GM12891 (cell line): ENCODE results near the gene BCAS1.

ENCODE experiments used
- DNase-seq: peaks from one replicate; pipeline ENCODE4 v3.0.0; 2011; ENCODE audit warnings: low spot score; ENCODE audit not compliant: insufficient read length
- FAIRE-seq: peaks from 2 replicates; lab custom pipeline; 2011; peaks lifted over from hg19 to GRCh38; lab: Jason Lieb, UNC
- PAX5 ChIP-seq: IDR thresholded peaks from 2 replicates; pipeline ENCODE4 v1.6.1; 2011; ENCODE audit warnings: low read length, moderate library complexity, mild to moderate bottlenecking; ENCODE audit not compliant: insufficient read depth, severe bottlenecking
- POLR2A ChIP-seq: IDR thresholded peaks from 2 replicates; pipeline ENCODE4 v1.6.1; 2011; ENCODE audit warnings: low read depth, low read length, control low read depth
- POLR2AphosphoS5 ChIP-seq: IDR thresholded peaks from 2 replicates; pipeline ENCODE4 v1.6.1; 2011; ENCODE audit warnings: low read depth, low read length, control low read depth
- POU2F2 ChIP-seq: IDR thresholded peaks from 2 replicates; pipeline ENCODE4 v1.6.1; 2011; ENCODE audit warnings: low read depth, mild to moderate bottlenecking, control low read depth, low read length, moderate library complexity
- SPI1 ChIP-seq: IDR thresholded peaks from 2 replicates; pipeline ENCODE4 v1.6.1; 2011; ENCODE audit warnings: low read depth, low read length, control low read depth
- TAF1 ChIP-seq: IDR thresholded peaks from 2 replicates; pipeline ENCODE4 v1.6.1; 2011; ENCODE audit warnings: low read depth, low read length, control low read depth

The BCAS1 gene

DNA sequence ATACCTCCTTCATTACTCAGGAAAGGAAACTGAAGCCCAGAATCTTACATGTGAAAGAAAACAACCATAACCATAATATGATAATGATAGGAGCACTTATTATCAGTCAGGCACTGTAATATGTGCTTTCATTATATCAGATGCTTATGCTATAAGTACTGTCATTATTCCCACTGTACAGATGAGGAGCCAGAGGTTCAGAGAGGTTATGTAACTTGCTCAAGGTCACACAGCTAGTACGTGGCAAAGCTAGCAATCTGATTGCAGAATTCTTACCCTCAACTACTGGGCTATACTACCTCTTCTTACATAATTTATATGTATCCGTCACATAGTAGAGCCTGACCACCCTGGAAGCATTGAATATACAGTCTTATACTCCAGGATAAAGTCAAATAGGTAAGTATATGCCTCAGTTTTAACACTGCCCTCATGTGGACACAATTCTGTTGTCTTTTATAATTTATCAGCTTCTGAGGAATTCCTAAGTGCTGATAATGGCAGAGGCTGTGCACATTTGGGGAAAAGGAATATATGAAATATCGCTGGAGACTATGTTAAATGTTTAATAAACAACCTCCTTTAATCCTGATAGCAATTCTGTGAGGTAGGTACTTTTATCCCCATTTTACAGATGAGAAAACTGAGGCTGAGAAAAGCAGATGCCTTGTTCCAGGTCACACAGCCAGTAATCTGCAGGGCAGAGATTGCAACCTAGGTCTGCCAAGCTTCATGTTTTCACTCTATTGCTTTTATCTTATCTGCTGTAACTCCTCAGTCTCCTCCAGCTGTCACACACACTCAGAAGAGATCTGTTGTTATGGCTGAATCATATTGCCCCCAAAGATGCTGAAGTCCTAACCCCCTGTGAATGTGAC is 13.4 kb downstream of the BCAS1 start:
- DNase-seq (no peak), FAIRE-seq (no peak)
- TF ChIP-seq POLR2AphosphoS5, result no peak

DNA sequence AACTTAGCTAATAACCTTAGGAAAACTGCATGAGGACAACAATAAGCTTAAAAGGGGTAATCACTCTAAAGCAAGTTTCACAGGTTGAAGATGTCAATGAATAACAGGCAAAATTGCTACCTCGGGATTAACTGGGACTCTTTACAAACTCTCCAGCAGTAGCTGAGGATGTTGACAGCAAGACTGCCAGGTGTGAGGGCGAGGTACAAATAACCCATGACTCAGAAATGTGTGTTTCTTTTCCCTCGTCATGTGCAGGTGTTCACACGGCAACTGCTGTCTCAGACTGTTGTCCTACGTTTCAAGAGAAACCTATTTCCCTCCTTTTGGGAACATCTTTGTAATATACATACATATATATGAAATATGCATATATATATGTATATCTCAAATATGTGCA is 15.9 kb downstream of the BCAS1 start:
- TF ChIP-seq POLR2A (no peak), POU2F2 (no peak), TAF1 (no peak), SPI1 (no peak), PAX5 (no peak), POLR2AphosphoS5 (no peak)
- FAIRE-seq, result no peak
- no peak for DNase-seq

DNA sequence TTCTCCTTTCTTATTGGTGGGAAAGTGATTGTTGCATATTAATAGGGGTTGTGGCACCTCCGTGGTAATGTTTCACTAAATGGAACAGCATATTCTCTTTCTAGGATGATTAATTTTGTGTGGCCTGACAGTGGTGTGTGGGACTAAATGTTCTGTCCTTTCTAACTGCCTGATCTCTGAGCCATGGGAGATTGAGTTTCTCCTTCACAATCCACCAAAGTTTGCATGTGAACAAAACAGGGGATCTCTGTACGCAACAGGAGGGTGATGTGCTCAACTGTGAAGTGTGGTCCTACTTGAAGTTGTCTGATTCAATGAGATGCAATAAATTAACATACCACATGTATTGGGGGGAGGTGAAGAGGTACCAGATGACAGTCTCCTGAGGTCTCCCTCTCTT is 19.3 kb downstream of the BCAS1 start:
- DNase-seq (no peak), FAIRE-seq (no peak)
- no peak for TF ChIP-seq POLR2A

DNA sequence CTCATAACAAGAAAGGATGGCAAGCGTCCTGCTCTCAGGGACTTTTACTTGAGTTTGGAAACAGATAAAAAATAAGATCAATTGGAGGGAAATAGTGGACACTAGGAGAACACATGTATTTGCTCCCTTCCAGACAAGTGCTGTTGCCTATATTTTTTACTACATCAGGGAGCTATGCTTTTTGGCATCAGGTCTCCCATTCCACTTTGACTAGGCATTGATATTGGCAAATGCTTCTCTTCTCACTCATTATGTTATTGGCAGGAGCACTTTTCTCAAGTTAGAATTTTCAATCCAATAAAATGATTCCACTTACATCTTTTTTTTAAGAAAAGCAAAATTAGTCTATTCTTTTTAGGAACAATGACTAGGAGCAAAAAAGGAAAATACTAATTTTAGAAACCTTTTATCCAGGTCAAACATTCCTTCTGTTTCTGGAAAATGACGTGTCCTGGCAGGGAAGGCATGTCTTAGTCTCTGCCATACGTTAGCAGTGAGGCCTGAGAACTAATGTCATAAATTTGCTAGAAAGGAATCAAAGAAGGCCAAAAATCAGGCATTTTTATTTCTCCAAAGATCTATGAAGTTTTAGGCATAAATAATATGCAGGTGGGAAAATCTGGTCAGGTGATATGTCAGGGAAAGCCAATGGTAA is 21.4 kb downstream of the BCAS1 start:
- no peak for DNase-seq

DNA sequence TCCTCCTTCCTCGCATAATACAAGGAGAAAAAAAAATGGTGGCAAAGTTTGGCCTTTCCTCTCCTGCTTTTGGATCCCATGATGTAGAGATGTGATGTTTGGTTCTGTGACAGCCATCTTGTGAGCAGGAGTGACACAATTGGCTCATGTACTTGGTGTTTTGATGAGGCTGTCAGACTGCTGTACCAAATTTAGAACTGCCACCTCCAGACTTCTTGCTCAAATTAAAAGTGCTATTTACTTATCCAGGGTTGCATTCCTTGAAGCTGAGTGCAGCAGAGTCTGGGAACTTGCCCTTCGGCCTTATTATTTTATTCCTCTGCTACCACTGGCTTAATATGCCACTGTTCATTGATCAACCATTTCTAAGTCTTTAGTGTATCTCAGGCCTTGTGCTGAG is 21.9 kb downstream of the BCAS1 start:
- no peak for FAIRE-seq
- no peak for DNase-seq
- TF ChIP-seq POU2F2 (no peak), POLR2AphosphoS5 (no peak), PAX5 (no peak), POLR2A (no peak), TAF1 (no peak), SPI1 (no peak)

More for the DNA sequence above, 21.4 kb downstream of the BCAS1 start:
- TF ChIP-seq TAF1 (no peak), SPI1 (no peak), POLR2AphosphoS5 (no peak), PAX5 (no peak), POLR2A (no peak), POU2F2 (no peak)
- no peak for FAIRE-seq

DNA sequence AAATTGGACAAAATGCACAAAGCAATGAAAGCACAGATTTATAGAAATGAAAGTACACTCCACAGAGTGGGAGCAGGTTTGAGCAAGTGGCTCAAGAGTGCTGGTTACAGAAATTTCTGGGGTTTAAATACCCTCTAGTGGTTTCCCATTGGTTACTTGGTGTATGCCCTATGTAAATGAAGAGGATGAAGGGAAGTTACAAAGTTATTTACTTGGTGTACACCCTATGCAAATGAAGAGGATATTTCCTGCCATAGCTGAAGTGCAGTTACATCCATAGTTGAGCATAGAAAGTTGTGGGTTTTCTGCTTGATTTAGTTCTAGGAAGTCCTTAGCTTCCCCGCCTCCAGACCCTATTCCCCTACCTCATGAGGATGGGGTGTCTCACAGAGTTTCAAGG is 22.7 kb downstream of the BCAS1 start:
- FAIRE-seq, result no peak
- DNase-seq, result no peak
- TF ChIP-seq POLR2A (no peak), TAF1 (no peak), POU2F2 (no peak), POLR2AphosphoS5 (no peak), PAX5 (no peak), SPI1 (no peak)

DNA sequence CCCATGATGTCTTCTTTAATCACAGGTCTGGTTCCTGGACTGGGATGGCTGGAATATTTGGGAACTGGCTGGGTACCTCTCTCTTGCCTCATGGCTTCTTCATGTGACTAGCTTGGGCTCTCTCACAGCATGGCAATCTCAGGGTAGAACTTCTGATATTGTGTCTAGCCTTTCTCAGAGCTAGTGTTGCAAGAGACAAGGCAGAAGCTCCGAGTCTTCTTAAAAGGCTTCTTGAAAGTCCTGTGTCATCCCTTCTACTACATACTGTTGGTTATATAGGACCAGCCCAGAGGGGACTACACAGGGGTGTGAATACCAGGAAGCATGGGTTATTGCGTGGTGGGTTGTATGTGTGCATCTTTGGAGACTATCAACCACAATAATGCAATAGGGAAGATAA is 23.3 kb downstream of the BCAS1 start:
- no peak for DNase-seq
- FAIRE-seq, result no peak
- TF ChIP-seq POU2F2, result no peak
- no peak for TF ChIP-seq POLR2AphosphoS5
- TF ChIP-seq SPI1, result no peak
- no peak for TF ChIP-seq PAX5
- TF ChIP-seq TAF1, result no peak
- no peak for TF ChIP-seq POLR2A

DNA sequence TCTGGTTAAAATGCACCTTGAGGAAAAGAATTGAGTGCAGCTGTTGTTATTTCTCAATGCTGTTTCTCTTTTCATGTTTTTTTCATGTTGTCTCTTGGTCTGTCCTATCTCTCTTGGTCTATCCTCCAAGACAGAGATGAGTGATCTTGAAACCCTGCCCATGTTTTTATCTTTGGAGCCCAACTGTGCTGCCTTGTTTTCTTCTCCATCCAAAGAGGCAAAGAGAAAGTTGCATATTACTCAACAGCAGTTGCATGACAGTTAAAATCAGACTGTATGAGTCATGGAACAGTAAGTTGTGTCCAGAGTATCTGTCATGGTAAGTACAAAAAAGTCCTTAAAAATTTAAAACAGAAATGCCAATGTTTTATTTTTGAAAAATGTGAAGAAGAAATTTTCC is 26.2 kb downstream of the BCAS1 start:
- DNase-seq (no peak), FAIRE-seq (no peak)
- no peak for TF ChIP-seq POLR2A
- no peak for TF ChIP-seq POLR2AphosphoS5
- TF ChIP-seq POU2F2, result no peak
- TF ChIP-seq PAX5, result no peak

DNA sequence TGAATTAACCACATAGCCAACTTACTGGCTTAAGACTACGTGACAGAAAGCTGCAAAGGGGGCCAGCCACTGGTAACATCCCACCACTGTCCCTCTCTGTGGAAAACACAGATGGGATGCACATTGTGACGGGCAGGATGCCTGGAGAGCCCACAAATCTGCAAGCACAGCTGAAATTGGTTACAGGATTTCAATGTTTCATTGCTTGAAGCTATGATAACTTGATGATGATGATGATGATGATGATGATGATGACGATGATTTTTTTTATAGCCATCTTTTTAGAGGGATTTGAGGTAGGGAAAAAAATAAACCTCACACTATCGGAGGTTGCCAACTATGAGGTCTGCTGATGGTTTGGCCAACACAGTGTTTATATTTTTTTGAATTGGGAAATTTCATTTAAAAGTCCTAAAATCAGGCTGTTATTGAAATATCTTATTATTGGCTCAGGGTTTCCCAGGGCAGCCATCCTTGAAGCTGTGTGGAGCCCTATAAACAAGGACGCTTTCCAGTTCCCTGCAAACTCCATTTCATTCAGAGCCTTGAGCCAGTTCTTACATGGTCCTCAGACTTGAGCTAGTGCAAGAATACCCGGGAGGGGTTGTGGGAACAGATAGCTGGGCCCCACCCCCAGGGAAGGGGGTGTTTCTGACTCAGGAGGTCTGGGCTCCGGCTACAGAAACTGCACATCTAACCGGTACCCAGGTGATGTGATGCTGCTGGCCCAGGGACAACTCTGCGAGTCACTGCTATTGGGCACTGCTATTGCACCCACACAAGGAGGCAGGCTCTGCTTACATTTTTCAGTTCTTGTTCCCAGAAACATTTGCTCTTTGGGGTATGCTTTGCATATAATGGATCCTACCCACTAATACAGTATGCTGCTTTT is 27.1 kb downstream of the BCAS1 start:
- DNase-seq (no peak), FAIRE-seq (no peak)
- TF ChIP-seq PAX5 (no peak), POU2F2 (no peak), SPI1 (no peak), TAF1 (no peak), POLR2AphosphoS5 (no peak), POLR2A (no peak)
